ENCODE results near the gene CLPSL1. TPM values are rescaled to one million over a fixed set of nuclear protein-coding genes. Genes with fewer than 3 reads are reported as not detected.

Gene CLPSL1
- total and polyA plus RNA-seq, 2 of the 8 experiments (the other 6 are each of a cell fraction or from before 2014, with no cell fraction given) = not detected

DNA sequence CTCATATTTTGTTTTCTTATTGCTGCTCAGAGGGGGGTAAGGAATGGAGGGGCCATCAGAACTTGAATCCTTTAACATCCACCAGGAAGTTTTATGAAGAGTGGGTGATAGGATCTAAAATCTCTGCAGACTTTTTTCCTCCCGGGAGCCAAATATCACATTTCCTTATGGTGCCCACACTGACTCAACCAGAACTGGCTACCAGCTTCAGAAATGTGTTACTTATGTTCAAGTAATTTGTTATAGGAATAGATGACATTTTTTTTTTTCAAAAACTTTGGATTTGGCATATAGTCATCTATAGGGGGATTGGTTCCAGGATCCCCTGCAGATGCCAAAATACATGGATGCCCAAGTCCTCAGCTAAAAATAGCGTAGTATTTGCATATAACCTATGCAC, 42.8 kb downstream of the CLPSL1 start:
- Histone ChIP-seq H3K79me1 (ENCODE audit: low read depth, low read length) (no peaks in the 10 kb centered on the region), H4K8ac (ENCODE audit: extremely low read depth, insufficient read depth, low read length) (no peak overlapping the region), H3K4me3 (ENCODE audit: extremely low read depth in 1 of 4, insufficient read depth in 2 of 4, low read depth in 3 of 4, low read length in 4 of 4) (no peak overlapping the region), H3K9me3 (ENCODE audit: insufficient read depth in 2 of 2, low read depth in 1 of 2, low read length in 1 of 2) (no peaks in the 10 kb centered on the region), H2BK20ac (ENCODE audit: low read length) (no peak overlapping the region), H4K5ac (ENCODE audit: insufficient read length, low read depth, low read length) (no peak overlapping the region), H3K36me3 (ENCODE audit: control insufficient read depth in 2 of 4, insufficient read depth in 4 of 4, low read length in 3 of 4) (no peaks in the 10 kb centered on the region), H3K79me2 (ENCODE audit: control insufficient read depth in 1 of 2, insufficient read depth in 2 of 2, low read length in 2 of 2) (no peaks in the 10 kb centered on the region), H3K14ac (ENCODE audit: insufficient read length) (no peak overlapping the region), H3K18ac (ENCODE audit: extremely low read depth, low read length) (no peak overlapping the region), H3K9ac (replicated peaks in 1 of 4; ENCODE audit: extremely low read depth in 1 of 4, low read depth in 3 of 4, low read length in 3 of 4) (no peak overlapping the region), H3K23ac (ENCODE audit: insufficient read length) (no peak overlapping the region), H4K20me1 (replicated peaks in 1 of 2; ENCODE audit: control insufficient read depth in 1 of 2, insufficient read depth in 2 of 2, low read length in 2 of 2) (no peaks in the 10 kb centered on the region), H3K4me2 (ENCODE audit: insufficient read depth in 1 of 2, low read depth in 2 of 2, low read length in 2 of 2) (no peak overlapping the region), H2BK120ac (replicated peaks; ENCODE audit: low read depth, low read length) (no peak overlapping the region), H3K4ac (replicated peaks; ENCODE audit: insufficient read length, low read depth, low read length) (no peak overlapping the region), H2BK15ac (ENCODE audit: low read length) (no peak overlapping the region), H4K91ac (replicated peaks; ENCODE audit: insufficient read length, low read length) (no peak overlapping the region), H2AFZ (ENCODE audit: low read length) (no peak overlapping the region), H3K23me2 (ENCODE audit: low read depth, low read length) (no peaks in the 10 kb centered on the region), H2AK5ac (ENCODE audit: low read depth, low read length) (no peak overlapping the region), H3K56ac (replicated peaks; ENCODE audit: insufficient read length, low read depth, low read length) (no peak overlapping the region), H3K27ac (ENCODE audit: low read depth, low read length) (no peak overlapping the region), H3K4me1 (replicated peaks in 1 of 4; ENCODE audit: control insufficient read depth in 3 of 4, insufficient read depth in 4 of 4, low read length in 3 of 4) (no peaks in the 10 kb centered on the region), H2BK12ac (ENCODE audit: low read depth, low read length) (no peak overlapping the region), H3K27me3 (replicated peaks in 1 of 4; ENCODE audit: control insufficient read depth in 3 of 4, extremely low read depth in 1 of 4, insufficient read depth in 3 of 4, low read length in 3 of 4) (no peaks in the 10 kb centered on the region), H2BK5ac (ENCODE audit: low read depth, low read length) (no peak overlapping the region)
- DNase-seq (ENCODE audit: low read depth in 1 of 2, low spot score in 2 of 2) = no peak
- ChIA-PET CTCF (ENCODE audit: partially characterized antibody) (interaction anchor here (0.6 kb wide), 1 partner anchor 463 kb away, joined by 3 read pairs; no protein-coding TSS in a partner anchor), POLR2A (ENCODE audit: partially characterized antibody) (interaction anchor here (1.0 to 1.2 kb wide), 2 partner anchors 24 to 60 kb away, joined by 3 read pairs; no protein-coding TSS in a partner anchor)
- no peak for FAIRE-seq
- 87% methylated on average over 2 of the region's 2 CpGs; no CpG with 5 or more reads in 1 of the 2 experiments for WGBS, 2 experiments (ENCODE audit: extremely low coverage in 1 of 2, insufficient coverage in 1 of 2, insufficient read length in 1 of 2, insufficient replicate concordance in 2 of 2, low coverage in 1 of 2, low lambda C conversion rate in 2 of 2, missing lambda C conversion rate in 1 of 2)
- TF ChIP-seq BACH1 (IDR thresholded peaks at IDR 0.05; ENCODE audit: low read length) = no peak
- TF ChIP-seq MAFK (IDR thresholded peaks at IDR 0.05; ENCODE audit: low read depth, low read length) = no peak
- TF ChIP-seq RFX5 (IDR thresholded peaks at IDR 0.05; ENCODE audit: borderline replicate concordance, low read depth, low read length) = no peak
- TF ChIP-seq JUN (IDR thresholded peaks at IDR 0.05; ENCODE audit: low read depth, low read length) = no peak
- no peak for TF ChIP-seq HDAC2 (IDR thresholded peaks at IDR 0.05; ENCODE audit: borderline replicate concordance in 1 of 2, low read depth in 2 of 2, low read length in 2 of 2)
- no peak for TF ChIP-seq CTBP2 (IDR thresholded peaks at IDR 0.05; ENCODE audit: borderline replicate concordance, insufficient read depth, insufficient read length, low read length)
- no peak for TF ChIP-seq CREB1 (IDR thresholded peaks at IDR 0.05)
- TF ChIP-seq GABPA (IDR thresholded peaks at IDR 0.05; ENCODE audit: borderline replicate concordance, insufficient read depth, low read length) = no peak
- TF ChIP-seq SP4 (IDR thresholded peaks at IDR 0.05; ENCODE audit: low read length) = no peak
- TF ChIP-seq RBBP5 (IDR thresholded peaks at IDR 0.05; ENCODE audit: borderline replicate concordance, low read depth, low read length) = no peak
- TF ChIP-seq CBX8 (IDR thresholded peaks at IDR 0.05; ENCODE audit: borderline replicate concordance, low read depth, low read length) = no peak
- TF ChIP-seq CEBPB (IDR thresholded peaks at IDR 0.05; ENCODE audit: low read depth, low read length) = no peak
- TF ChIP-seq KDM1A (IDR thresholded peaks at IDR 0.05; ENCODE audit: borderline replicate concordance, low read length) = no peak
- no peak for TF ChIP-seq HDAC6 (IDR thresholded peaks at IDR 0.05; ENCODE audit: low read depth, low read length)
- no peak for TF ChIP-seq SIRT6 (IDR thresholded peaks at IDR 0.05; ENCODE audit: low read length)
- TF ChIP-seq ZNF274 (IDR thresholded peaks at IDR 0.05; ENCODE audit: borderline replicate concordance, extremely low read depth, low read length) = no peak
